Measurements from ENCODE around the gene ADD2. TPM values are rescaled to one million over a fixed set of nuclear protein-coding genes. Genes with fewer than 3 reads are reported as not detected.

Gene ADD2
- total RNA-seq, 1 experiment from 2014 or later: 0.08 TPM

DNA sequence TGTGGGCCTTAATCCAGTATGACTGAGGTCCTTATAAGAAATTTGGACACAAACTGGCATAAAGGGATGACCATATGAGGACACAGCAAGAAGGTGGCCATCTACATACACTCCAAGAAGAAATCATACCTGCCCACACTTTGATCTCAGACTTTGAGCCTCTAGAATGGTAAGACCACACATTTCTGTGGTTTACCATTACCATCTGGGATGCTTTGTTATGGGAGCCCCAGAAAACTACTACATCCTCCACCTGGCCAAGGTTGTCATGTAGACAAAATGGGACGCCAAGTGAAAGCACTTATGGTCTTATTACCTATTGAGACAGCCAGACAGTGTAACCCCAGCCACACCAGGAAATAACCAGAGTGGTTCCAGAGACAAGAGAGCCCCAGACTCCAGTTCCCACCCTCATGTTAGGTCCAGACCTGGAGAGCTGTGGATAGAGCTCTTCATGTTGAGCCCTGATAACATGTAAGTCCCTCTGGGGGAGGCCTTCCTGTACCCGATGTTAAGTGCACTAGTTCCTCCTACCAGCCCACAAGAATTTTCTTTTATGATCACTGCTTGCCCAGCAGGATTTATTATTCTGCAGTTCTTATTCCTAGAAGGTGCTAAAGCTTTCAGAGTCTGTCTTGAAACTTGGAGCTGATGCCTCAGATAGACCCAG lies 4.6 kb upstream of the ADD2 start:
- DNase-seq: no peak
- peaks cover 20% of the 10 kb centered on the region for H3K27me3 ChIP-seq
- H3K36me3 ChIP-seq: no peaks in the 10 kb centered on the region; the same call in 1 of the 2 replicates
- H3K27ac ChIP-seq: no peak overlapping the region
- no peaks in the 10 kb centered on the region for H3K9me3 ChIP-seq (replicated peaks)
- no peaks in the 10 kb centered on the region for H3K4me1 ChIP-seq
- H3K4me3 ChIP-seq: no peak overlapping the region

DNA sequence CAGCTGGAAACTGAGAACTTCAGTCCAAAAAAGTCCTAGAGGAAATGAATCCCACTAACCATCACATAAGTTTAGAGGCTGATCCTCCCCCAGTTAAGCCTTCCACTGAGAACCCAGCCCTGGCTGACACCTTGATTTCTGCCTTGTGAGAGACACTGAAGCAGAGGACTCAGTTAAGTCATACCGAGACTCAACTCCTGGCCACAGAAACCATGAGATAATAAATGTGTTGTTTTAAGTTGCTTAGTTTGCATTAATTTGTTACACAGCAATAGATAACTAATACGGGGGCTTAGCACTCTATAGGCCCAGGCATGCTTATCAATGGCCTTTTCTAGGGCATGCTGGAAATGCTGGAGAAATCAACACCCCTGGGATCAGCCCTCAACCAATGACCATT lies 3.4 kb upstream of the ADD2 start:
- Histone ChIP-seq H3K36me3 (no peaks in the 10 kb centered on the region; the same call in 1 of the 2 replicates), H3K27me3 (peaks cover 28% of the 10 kb centered on the region)

DNA sequence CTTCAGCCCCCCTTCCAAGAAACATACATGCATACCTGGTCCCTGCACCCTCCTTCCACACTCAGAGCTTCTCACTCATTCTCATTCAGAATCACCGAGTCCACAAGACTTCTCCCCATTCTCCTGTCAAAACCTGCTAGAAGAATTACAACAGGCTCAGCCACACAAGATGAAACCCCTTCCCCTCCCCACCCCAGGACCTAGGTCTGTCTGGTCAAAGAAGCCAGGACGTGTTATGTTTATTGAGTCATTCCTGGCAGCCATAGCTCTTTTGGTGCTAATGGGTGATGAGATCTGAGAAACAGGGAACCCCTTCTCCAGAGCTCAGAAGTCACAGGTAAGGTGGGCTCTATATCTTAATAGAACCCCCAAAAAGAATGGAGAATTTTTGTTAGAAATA lies 1.4 kb upstream of the ADD2 start:
- no peak for DNase-seq
- Histone ChIP-seq H3K36me3 (no peaks in the 10 kb centered on the region; the same call in 1 of the 2 replicates), H3K27me3 (peaks cover 35% of the 10 kb centered on the region), H3K27ac (no peak overlapping the region), H3K4me1 (no peaks in the 10 kb centered on the region), H3K9me3 (replicated peaks) (no peaks in the 10 kb centered on the region), H3K4me3 (no peak overlapping the region)

More for the DNA sequence above, 3.4 kb upstream of the ADD2 start:
- H3K4me1 ChIP-seq: no peaks in the 10 kb centered on the region
- no peaks in the 10 kb centered on the region for H3K9me3 ChIP-seq (replicated peaks)
- no peak overlapping the region for H3K4me3 ChIP-seq
- DNase-seq: no peak
- H3K27ac ChIP-seq: no peak overlapping the region

DNA sequence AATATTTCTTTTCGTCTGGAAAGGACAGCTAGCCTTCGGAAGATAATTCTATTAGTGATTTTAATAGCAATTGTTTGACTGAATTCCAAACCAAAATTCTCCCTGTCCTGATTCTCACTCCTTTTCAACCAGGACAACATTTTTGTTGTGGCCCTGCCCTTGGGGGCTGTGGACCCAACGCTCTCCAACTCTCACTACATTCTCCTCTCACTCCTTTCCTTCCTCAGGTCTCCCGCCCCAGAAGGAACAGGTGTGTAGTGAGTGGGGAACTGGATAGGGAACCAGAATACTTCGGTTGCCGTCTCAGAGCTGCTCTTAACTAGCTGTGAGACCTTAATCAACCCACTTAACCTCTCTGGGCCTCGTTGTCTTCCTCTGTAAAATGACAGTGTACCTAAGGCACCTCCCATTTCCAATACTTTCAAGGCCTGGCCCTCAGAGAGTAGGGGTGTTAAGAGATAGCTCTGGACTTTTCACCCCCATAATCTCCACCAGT lies 638 bp upstream of the ADD2 start:
- Histone ChIP-seq H3K9me3 (replicated peaks) (no peaks in the 10 kb centered on the region), H3K4me1 (no peaks in the 10 kb centered on the region), H3K27ac (no peak overlapping the region), H3K27me3 (peaks cover 35% of the 10 kb centered on the region), H3K4me3 (no peak overlapping the region), H3K36me3 (no peaks in the 10 kb centered on the region; the same call in 1 of the 2 replicates)
- DNase-seq: no peak

DNA sequence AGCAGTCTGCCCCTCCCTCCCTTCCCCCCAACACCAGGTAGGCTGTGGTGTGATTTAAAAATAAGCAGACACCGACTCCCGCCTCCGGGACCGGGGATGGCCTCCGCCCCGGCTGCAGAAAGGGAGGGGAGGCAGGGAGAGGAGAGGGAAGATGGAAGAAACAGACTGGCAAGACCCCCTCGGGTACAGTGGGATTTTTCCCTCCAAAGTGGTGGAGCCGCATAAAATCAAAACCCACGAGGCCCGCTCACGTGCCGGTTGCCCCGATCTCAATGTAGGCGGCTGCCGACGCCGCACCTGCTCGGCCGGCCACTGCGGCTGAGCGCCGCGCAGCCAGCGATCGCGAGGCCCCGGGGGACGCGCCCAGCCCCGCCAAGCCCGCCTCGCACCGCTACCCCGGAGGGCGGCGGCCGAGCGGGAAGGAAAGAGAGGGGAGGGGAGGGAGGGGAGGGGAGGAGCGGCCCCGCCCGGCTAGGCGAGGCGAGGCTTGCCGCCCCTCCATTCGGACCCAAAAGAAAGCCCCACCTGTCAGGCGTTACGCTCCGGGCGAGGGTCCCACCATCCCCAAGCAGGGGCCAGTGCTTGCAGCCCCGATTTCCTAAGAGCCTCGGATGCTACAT lies 811 bp downstream of the ADD2 start:
- Histone ChIP-seq H3K4me1 (no peaks in the 10 kb centered on the region), H3K9me3 (replicated peaks) (no peaks in the 10 kb centered on the region), H3K4me3 (no peak overlapping the region), H3K27ac (no peak overlapping the region), H3K36me3 (no peaks in the 10 kb centered on the region; the same call in 1 of the 2 replicates), H3K27me3 (peaks cover 32% of the 10 kb centered on the region)
- DNase-seq: no peak

DNA sequence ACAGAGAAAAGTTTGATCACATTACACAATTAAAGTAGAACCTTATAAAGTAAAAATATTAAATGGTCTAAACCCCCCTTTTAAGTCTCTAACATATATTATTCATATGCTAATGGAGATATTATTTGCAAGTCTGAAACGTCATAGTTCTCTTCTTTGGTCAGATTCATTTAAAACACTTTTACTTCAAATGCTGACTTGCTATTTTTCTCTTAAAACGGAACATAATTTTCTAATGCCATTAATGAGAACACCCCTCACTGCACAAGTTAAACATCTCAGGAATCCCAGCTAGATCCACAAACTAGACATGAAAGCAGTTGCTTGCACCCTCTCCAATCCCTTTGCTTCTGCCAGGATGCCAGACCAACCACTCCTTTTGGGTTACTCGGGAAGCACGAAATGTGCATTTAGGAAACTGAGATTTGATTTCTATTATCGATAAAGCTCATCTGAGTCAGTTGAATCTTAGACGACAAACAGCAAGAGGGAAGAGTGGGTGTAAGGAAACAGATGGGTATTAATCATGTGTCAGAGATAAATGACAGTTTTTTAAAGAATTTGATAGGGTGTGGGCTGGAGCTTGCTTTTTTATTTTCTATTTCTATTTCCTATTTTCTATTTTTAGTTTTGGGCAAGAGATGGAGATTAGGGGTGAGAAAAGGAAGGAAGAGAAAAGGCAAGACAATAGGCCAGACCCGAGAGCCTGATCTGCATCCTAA lies 1.5 kb downstream of the ADD2 start:
- no peak overlapping the region for H3K27ac ChIP-seq
- H3K27me3 ChIP-seq: peaks cover 29% of the 10 kb centered on the region
- H3K36me3 ChIP-seq: no peaks in the 10 kb centered on the region; the same call in 1 of the 2 replicates
- H3K4me1 ChIP-seq: no peaks in the 10 kb centered on the region
- no peak overlapping the region for H3K4me3 ChIP-seq
- no peaks in the 10 kb centered on the region for H3K9me3 ChIP-seq (replicated peaks)
- DNase-seq: no peak

DNA sequence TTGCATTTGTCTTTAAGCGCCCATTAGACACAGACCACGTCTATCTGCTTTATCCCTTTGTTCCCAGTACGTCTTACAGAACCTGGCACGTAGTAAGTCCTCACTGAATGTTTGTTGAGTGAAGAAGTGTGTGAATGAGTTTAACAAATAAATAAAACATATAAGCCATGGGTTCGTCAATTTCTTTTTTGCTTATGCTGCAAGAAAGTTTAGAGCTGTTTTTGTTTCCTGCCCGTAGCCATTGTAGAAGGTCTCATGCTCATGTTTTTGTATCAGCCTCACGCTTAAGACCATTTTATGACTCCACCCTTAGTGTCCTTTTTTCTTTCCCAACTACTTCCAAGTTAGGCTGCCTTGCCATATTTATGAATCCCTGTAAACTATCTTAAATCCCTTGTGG lies 2.5 kb downstream of the ADD2 start:
- H3K27ac ChIP-seq: no peak overlapping the region
- no peaks in the 10 kb centered on the region for H3K9me3 ChIP-seq (replicated peaks)
- H3K4me1 ChIP-seq: no peaks in the 10 kb centered on the region
- no peak for DNase-seq
- no peak overlapping the region for H3K4me3 ChIP-seq
- H3K36me3 ChIP-seq: no peaks in the 10 kb centered on the region; the same call in 1 of the 2 replicates
- peaks cover 21% of the 10 kb centered on the region for H3K27me3 ChIP-seq

DNA sequence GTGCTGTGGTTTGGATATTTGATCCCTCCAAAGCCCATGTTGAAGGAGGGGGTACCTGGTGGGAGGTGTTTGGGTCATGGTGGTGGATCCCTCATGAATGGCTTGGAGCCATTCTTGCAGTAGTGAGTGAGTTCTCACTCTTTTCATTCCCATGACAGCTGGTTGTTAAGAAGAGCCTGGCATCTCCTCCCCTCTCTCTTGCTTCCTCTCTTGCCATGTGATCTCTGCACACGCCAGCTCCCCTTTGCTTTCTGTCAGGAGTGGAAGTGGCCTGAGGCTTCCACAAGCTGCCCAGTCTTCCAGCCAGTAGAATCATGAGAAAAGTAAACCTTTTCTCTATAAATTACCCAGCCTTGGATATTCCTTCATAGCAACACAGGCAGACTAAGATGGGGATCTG lies 8.6 kb downstream of the ADD2 start:
- no peaks in the 10 kb centered on the region for H3K9me3 ChIP-seq (replicated peaks)
- H3K4me3 ChIP-seq: no peak overlapping the region
- peaks cover 10% of the 10 kb centered on the region for H3K27me3 ChIP-seq
- no peak for DNase-seq
- H3K27ac ChIP-seq: no peak overlapping the region
- no peaks in the 10 kb centered on the region for H3K36me3 ChIP-seq
- H3K4me1 ChIP-seq: no peaks in the 10 kb centered on the region

DNA sequence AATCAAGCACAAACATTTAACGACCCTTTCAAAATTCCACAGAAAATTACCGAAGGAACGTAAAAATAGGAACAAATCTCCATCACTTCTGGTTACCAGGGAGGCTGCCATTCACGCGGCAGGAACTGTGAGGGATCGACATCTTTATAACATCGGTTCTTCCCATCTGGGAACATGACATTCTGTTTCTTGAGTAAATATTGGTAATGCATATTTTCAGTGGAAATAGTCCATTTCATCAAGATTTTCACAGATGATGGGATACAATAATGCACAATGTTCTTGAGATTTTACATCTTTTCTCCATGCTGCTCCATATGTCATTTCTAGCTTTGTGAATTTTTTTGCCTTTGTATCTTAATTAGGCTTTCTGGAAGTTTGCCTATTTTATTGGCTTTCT lies 10.0 kb downstream of the ADD2 start:
- no peaks in the 10 kb centered on the region for H3K4me1 ChIP-seq
- no peak overlapping the region for H3K4me3 ChIP-seq
- H3K27me3 ChIP-seq: peaks cover 14% of the 10 kb centered on the region
- H3K36me3 ChIP-seq: no peaks in the 10 kb centered on the region
- H3K9me3 ChIP-seq (replicated peaks): no peaks in the 10 kb centered on the region
- H3K27ac ChIP-seq: no peak overlapping the region
- no peak for DNase-seq

DNA sequence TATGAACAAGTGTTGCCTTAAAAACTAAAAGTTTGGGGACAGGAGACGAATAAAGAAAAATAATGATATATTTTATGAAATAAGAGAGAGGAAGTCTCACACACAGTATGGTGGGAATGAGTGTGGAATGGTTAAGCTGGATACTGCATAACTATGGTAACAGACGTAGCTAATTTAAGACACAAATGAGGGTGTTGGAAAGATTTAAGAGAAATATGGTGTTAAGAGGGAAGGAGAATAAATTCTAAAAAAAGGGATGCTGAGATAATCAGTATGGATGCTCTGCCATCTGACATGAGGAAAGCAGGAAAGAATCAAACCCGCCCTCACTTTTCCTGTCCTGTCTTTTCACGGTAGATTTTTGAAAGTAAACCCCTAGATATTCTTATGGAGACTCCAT lies 10.6 kb downstream of the ADD2 start:
- H3K27ac ChIP-seq: no peak overlapping the region
- peaks cover 17% of the 10 kb centered on the region for H3K27me3 ChIP-seq

DNA sequence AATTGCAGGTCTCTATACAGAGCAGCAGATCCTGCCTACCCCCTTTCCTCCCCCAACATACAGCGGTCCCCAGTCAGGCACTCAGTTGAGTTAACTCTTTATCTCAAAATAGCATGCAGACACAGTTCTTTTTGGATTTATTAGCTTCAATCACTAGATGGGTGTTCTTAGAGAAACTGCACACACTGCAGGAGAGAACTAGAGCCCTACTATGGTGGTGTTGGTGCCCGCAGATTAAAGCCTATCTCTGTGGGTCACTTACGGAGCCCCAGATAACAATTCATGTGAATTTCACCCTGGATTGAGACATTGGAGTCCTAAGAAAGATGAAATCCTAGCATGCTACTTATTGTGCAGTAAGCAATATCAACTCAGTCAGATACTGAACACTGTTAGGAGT lies 11.9 kb downstream of the ADD2 start:
- H3K27ac ChIP-seq: no peak overlapping the region
- H3K4me1 ChIP-seq: no peaks in the 10 kb centered on the region
- H3K4me3 ChIP-seq: no peak overlapping the region
- H3K9me3 ChIP-seq (replicated peaks): no peaks in the 10 kb centered on the region
- DNase-seq: no peak
- H3K36me3 ChIP-seq: no peaks in the 10 kb centered on the region
- H3K27me3 ChIP-seq: peaks cover 17% of the 10 kb centered on the region; the same call in 1 of the 2 replicates

More for the DNA sequence above, 10.6 kb downstream of the ADD2 start:
- DNase-seq: no peak
- Histone ChIP-seq H3K36me3 (no peaks in the 10 kb centered on the region), H3K4me3 (no peak overlapping the region), H3K4me1 (no peaks in the 10 kb centered on the region), H3K9me3 (replicated peaks) (no peaks in the 10 kb centered on the region)

DNA sequence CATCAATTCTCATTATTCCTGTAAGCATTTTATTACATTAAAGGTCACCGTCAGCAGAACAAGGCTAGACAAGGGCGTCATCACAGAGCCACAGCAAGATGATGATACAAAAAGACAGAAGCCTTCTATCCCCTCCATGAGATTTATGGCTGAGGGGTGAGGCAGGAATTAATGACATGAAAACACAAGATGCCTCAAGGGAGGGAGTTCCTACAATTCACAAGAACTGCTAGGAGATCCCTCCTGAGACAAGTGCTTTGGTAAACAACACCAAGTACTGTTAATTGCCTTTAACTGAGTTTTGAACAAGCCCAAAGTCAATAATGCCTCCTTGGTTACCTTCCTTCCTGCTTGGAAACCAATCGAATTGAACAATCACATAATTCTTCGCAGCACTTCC lies 14.1 kb downstream of the ADD2 start:
- DNase-seq: no peak
- H3K27me3 ChIP-seq: peaks cover 17% of the 10 kb centered on the region; the same call in 1 of the 2 replicates
- H3K9me3 ChIP-seq (replicated peaks): no peaks in the 10 kb centered on the region
- no peaks in the 10 kb centered on the region for H3K36me3 ChIP-seq
- no peak overlapping the region for H3K27ac ChIP-seq
- H3K4me3 ChIP-seq: no peak overlapping the region
- no peaks in the 10 kb centered on the region for H3K4me1 ChIP-seq

DNA sequence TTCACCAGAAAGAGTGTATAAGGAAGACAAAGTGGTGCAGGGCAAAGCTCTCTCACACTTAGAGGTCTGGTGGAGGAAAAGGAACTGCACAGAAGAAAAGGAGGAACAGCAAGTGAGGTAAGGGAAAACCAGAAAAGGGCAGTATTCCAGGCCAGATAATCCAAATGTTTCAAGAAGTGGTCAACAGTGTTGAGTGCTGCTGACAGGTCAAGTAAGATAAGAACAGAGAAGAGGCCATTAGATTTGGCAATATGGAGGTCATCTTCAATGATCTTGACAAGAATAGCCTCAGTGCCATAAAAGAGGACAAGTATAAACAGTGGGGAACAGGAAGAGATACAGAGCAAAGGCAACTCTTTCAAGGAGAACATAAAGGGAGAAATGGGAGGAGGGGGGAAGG lies 15.0 kb downstream of the ADD2 start:
- no peaks in the 10 kb centered on the region for H3K9me3 ChIP-seq (replicated peaks)

DNA sequence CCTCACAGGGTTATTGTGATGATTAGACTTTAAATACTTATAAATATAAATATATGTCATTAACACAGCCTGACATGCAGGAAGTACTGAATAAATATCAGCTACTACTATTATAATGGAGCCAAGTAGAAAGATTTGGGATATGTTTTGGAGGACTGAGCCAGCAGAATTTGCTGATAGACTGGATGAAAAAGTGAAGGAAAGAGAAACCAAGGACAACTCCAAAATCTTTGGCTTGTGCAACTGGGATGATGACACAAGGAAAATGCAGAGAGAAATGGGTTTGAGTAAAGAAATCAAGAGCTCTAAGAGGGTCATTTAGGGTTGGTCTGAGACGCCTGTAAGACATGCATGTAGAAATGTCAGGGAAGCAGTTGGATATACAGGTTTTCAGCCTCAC lies 15.6 kb downstream of the ADD2 start:
- no peak overlapping the region for H3K27ac ChIP-seq
- no peaks in the 10 kb centered on the region for H3K4me1 ChIP-seq

More for the DNA sequence above, 15.0 kb downstream of the ADD2 start:
- H3K27ac ChIP-seq: no peak overlapping the region
- H3K27me3 ChIP-seq: peaks cover 17% of the 10 kb centered on the region; the same call in 1 of the 2 replicates
- H3K4me1 ChIP-seq: no peaks in the 10 kb centered on the region
- DNase-seq: no peak
- no peaks in the 10 kb centered on the region for H3K36me3 ChIP-seq
- H3K4me3 ChIP-seq: no peak overlapping the region

DNA sequence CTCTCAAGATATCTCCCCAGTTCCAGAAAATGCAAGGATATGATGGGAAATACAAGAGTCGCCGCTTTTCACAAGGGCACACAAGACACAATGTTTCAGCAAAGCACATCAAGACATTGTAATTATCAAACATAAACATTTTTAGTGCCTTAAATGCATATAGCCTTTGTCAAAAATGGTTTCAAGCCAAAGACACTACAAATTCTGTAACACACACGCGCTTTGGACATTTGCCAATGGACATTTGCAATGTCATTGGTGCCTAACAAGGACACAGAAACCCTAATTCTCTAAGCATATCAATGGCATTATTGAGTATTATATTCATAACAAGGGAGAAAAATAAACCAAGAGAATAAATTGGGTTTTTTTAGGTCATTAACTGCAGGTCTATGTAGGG lies 16.1 kb downstream of the ADD2 start:
- Histone ChIP-seq H3K9me3 (replicated peaks) (no peaks in the 10 kb centered on the region), H3K27ac (no peak overlapping the region), H3K36me3 (no peaks in the 10 kb centered on the region), H3K27me3 (peaks cover 7% of the 10 kb centered on the region; the same call in 1 of the 2 replicates), H3K4me3 (no peak overlapping the region), H3K4me1 (no peaks in the 10 kb centered on the region)
- no peak for DNase-seq

More for the DNA sequence above, 15.6 kb downstream of the ADD2 start:
- no peak for DNase-seq
- H3K36me3 ChIP-seq: no peaks in the 10 kb centered on the region
- H3K4me3 ChIP-seq: no peak overlapping the region
- no peaks in the 10 kb centered on the region for H3K9me3 ChIP-seq (replicated peaks)
- peaks cover 11% of the 10 kb centered on the region; the same call in 1 of the 2 replicates for H3K27me3 ChIP-seq
